ENCODE results near the gene XKR3. TPM values are rescaled to one million over a fixed set of nuclear protein-coding genes. Genes with fewer than 3 reads are reported as not detected.

XKR3 gene
- total RNA-seq, 1 donor from 2014 or later: not detected

DNA sequence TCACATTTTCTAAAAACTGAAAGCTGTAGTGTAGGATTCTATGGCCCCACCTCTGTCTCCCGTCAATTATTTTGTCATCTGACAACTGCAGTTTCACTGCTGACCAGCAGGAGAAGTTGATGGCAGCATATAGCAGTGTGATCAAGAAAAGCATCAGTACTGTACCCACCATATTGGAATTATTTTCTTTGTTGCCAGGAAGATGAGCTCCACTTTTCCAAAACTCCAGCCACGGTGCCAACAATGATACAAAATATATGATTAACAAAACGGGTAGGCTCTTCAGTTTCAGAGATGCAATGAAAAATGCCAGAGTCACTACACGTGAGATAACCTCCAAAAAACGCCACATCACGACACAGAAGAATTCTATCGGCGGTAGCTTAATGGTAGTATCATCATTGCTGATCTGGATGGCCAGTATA lies 41.3 kb downstream of the XKR3 start:
- TF ChIP-seq, protein P1, sequence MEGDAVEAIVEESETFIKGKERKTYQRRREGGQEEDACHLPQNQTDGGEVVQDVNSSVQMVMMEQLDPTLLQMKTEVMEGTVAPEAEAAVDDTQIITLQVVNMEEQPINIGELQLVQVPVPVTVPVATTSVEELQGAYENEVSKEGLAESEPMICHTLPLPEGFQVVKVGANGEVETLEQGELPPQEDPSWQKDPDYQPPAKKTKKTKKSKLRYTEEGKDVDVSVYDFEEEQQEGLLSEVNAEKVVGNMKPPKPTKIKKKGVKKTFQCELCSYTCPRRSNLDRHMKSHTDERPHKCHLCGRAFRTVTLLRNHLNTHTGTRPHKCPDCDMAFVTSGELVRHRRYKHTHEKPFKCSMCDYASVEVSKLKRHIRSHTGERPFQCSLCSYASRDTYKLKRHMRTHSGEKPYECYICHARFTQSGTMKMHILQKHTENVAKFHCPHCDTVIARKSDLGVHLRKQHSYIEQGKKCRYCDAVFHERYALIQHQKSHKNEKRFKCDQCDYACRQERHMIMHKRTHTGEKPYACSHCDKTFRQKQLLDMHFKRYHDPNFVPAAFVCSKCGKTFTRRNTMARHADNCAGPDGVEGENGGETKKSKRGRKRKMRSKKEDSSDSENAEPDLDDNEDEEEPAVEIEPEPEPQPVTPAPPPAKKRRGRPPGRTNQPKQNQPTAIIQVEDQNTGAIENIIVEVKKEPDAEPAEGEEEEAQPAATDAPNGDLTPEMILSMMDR (IDR thresholded peaks at IDR 0.05; ENCODE audit: unreplicated experiment): peak; percentile 59
- H3K9me3 Mint-ChIP-seq (ENCODE audit: unreplicated experiment): no peaks in the 10 kb centered on the region
- DNase-seq (ENCODE audit: low spot score): no peak
- peaks cover under 1% of the 10 kb centered on the region for H3K4me1 Mint-ChIP-seq (ENCODE audit: unreplicated experiment)
- H3K36me3 Mint-ChIP-seq (ENCODE audit: low read depth, unreplicated experiment): no peaks in the 10 kb centered on the region
- no peak overlapping the region for H3K4me3 Mint-ChIP-seq (ENCODE audit: unreplicated experiment)
- no peaks in the 10 kb centered on the region for H3K27me3 Mint-ChIP-seq (ENCODE audit: unreplicated experiment)
- no peak overlapping the region for H3K27ac Mint-ChIP-seq (ENCODE audit: unreplicated experiment)

DNA sequence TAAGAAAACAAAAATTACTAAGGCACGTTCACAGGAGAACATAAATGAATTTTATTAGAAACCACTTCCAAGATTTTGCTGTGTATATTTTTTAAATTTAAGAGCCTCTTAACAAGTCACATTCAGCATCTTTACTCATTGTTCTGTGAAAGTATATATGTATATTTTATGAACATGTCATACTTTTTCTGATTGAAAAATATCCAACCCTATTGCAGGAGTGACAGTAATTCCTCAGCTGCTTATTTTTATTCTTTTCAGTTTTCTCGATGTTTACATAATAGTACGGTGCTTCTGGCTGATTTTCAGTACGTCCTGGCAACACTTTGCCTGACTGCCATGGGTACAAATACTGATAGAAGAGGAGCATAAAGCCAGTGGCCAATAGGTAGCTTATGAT lies 41.8 kb downstream of the XKR3 start:
- Mint-ChIP-seq H3K27me3 (ENCODE audit: unreplicated experiment) (no peaks in the 10 kb centered on the region), H3K4me1 (ENCODE audit: unreplicated experiment) (peaks cover 5% of the 10 kb centered on the region), H3K4me3 (ENCODE audit: unreplicated experiment) (no peak overlapping the region), H3K9me3 (ENCODE audit: unreplicated experiment) (no peaks in the 10 kb centered on the region), H3K27ac (ENCODE audit: unreplicated experiment) (no peak overlapping the region), H3K36me3 (ENCODE audit: low read depth, unreplicated experiment) (no peaks in the 10 kb centered on the region)
- TF ChIP-seq, protein P1 (IDR thresholded peaks at IDR 0.05; ENCODE audit: unreplicated experiment): no peak
- DNase-seq (ENCODE audit: low spot score): no peak

DNA sequence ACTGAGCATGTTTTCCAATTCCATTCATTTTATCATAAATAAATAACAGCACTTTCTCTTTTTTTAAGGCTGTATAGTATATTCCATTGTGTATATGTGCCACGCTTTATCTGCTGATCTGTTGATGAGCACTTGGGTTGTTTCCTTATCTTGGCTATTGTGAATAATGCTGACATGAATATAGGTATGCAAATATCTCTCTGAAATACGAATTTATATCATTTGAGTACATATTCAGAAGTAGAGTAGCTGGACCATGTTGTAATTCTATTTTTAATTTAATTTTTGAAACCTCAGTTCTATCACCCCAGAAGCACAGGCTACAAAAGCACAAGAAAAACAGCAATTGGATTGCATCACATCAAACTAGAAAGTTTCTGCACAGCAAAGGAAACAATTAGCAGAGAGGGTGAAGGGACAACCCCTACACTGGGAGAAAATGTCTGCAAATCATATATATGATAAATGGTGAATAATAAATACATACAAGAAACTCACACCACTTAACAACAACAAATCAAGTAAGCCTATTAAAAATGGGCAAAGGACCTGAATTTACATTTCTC lies 43.4 kb downstream of the XKR3 start:
- H3K4me1 Mint-ChIP-seq (ENCODE audit: unreplicated experiment): peaks cover 15% of the 10 kb centered on the region
- peaks cover 4% of the 10 kb centered on the region for H3K9me3 Mint-ChIP-seq (ENCODE audit: unreplicated experiment)
- no peaks in the 10 kb centered on the region for H3K36me3 Mint-ChIP-seq (ENCODE audit: low read depth, unreplicated experiment)
- H3K27me3 Mint-ChIP-seq (ENCODE audit: unreplicated experiment): peaks cover 1% of the 10 kb centered on the region
- no peak overlapping the region for H3K4me3 Mint-ChIP-seq (ENCODE audit: unreplicated experiment)
- TF ChIP-seq, protein P1 (IDR thresholded peaks at IDR 0.05; ENCODE audit: unreplicated experiment): no peak
- H3K27ac Mint-ChIP-seq (ENCODE audit: unreplicated experiment): no peak overlapping the region
- DNase-seq (ENCODE audit: low spot score): no peak

DNA sequence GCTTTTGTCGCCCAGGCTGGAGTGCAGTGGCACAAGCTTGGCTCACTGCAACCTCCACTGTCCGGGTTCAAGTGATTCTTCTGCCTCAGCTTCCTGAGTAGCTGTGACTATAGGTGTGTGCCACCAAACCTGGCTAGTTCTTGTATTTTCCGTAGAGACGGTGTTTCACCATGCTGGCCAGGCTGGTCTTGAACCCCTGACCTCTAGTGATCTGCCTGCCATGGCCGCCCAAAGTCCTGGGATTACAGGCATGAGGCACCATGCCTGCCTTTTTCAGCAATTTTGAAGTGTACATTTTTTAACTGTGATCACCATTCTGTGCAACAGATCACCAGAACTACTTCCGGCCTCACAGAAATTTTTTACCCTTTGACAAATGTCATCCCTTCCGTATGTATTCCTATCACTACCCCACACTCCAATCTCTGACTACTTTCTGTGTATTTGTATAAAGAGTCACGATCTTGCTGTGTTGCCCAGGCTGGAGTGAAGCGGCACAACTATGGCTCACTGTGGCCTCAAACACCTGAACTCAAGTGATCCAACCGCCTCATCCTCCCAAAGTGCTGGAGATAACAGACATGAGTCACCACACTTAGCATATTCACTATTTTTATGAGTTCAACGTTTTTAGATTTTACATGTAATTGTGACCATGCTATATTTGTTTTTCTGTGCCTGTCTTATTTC lies 44.0 kb downstream of the XKR3 start:
- H3K27me3 Mint-ChIP-seq (ENCODE audit: unreplicated experiment): peaks cover 1% of the 10 kb centered on the region
- H3K4me3 Mint-ChIP-seq (ENCODE audit: unreplicated experiment): no peak overlapping the region
- no peak overlapping the region for H3K27ac Mint-ChIP-seq (ENCODE audit: unreplicated experiment)
- peaks cover 15% of the 10 kb centered on the region for H3K4me1 Mint-ChIP-seq (ENCODE audit: unreplicated experiment)
- peaks cover 4% of the 10 kb centered on the region for H3K9me3 Mint-ChIP-seq (ENCODE audit: unreplicated experiment)
- DNase-seq (ENCODE audit: low spot score): no peak
- TF ChIP-seq, protein P1 (IDR thresholded peaks at IDR 0.05; ENCODE audit: unreplicated experiment): no peak
- H3K36me3 Mint-ChIP-seq (ENCODE audit: low read depth, unreplicated experiment): no peaks in the 10 kb centered on the region

DNA sequence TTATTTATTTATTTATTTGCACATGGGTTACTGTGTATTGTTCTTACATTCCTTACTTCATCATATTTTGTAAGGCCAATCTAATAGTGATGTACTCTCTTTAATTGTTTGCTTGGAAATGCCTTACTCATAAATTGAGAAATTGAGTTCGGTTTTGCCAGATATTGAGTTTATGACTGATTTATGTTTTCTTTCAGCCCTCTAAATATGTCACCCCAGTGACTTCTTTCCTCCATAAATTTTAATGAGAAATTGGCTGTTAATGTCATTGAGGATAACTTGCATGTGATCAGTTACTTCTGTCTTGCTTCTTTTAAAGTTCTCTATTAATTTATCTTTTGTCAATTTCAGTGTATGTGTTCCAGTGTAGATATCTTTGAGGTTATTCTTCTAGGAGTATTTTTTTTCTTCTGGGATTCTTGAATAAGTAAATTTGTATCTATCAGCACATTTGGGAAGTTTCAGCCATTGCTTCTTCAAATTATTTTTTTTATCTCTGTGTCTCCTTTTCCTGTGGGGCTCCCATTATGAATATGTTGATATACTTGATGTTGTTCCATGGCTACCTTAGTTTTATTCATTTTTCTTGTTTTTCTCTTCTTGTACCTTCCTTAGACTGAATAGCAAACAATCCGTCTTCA lies 47.8 kb downstream of the XKR3 start:
- Mint-ChIP-seq H3K9me3 (ENCODE audit: unreplicated experiment) (peaks cover 11% of the 10 kb centered on the region), H3K4me3 (ENCODE audit: unreplicated experiment) (no peak overlapping the region), H3K4me1 (ENCODE audit: unreplicated experiment) (peaks cover 18% of the 10 kb centered on the region), H3K36me3 (ENCODE audit: low read depth, unreplicated experiment) (no peaks in the 10 kb centered on the region), H3K27ac (ENCODE audit: unreplicated experiment) (no peak overlapping the region), H3K27me3 (ENCODE audit: unreplicated experiment) (peaks cover 1% of the 10 kb centered on the region)
- no peak for DNase-seq (ENCODE audit: low spot score)
- TF ChIP-seq, protein P1 (IDR thresholded peaks at IDR 0.05; ENCODE audit: unreplicated experiment): no peak

Data from endothelial cell (in vitro differentiated cells).